22Rv1 (cell line): ENCODE data around the gene NUP35.

Experiments
- CTCF ChIP-seq: fragments of 450-650 bp; IDR thresholded peaks from 2 replicates; pipeline ENCODE4 v1.5.1; 2017; ENCODE audit warnings: mild to moderate bottlenecking
- ZFX ChIP-seq: fragments of 450-650 bp; IDR thresholded peaks from 2 replicates; pipeline ENCODE4 v1.6.1; 2017; ENCODE audit warnings: antibody characterized with exemption, borderline replicate concordance

- TF ChIP-seq CTCF, result no peak
- no peak for TF ChIP-seq ZFX
Measured at GRCh38 chr2:183105402-183106134, 18.7 kb upstream of the NUP35 start.
